Smooth muscle cell (in vitro differentiated cells): ENCODE data around the gene CDC34. TPM values are rescaled to one million over a fixed set of nuclear protein-coding genes. Genes with fewer than 3 reads are reported as not detected.

Experiments
- DNase-seq: peaks from one replicate; lab custom pipeline; 2025; ENCODE audit not compliant: unreplicated experiment; lab: John Stamatoyannopoulos, UW
- H2AFZ ChIP-seq: fragments of 200-600 bp; sonication (generic); 2 replicates; pipeline ENCODE4 v1.6.0; 2016; ENCODE audit warnings: antibody characterized with exemption, low read depth, mild to moderate bottlenecking
- H3F3A ChIP-seq: fragments of 200-600 bp; sonication (generic); 2 replicates; pipeline ENCODE4 v1.6.0; 2017; ENCODE audit warnings: antibody characterized with exemption, low read depth
- H3K27ac ChIP-seq: fragments of 200-600 bp; sonication (generic); 2 replicates; pipeline ENCODE4 v1.5.1; 2016; ENCODE audit warnings: low read depth, mild to moderate bottlenecking
- H3K27me3 ChIP-seq: fragments of 200-600 bp; sonication (generic); 2 replicates; pipeline ENCODE4 v1.6.1; 2016; ENCODE audit warnings: low read depth, mild to moderate bottlenecking
- H3K36me3 ChIP-seq: fragments of 200-600 bp; sonication (generic); 2 replicates; pipeline ENCODE4 v1.5.1; 2016; ENCODE audit warnings: low read depth
- H3K4me1 ChIP-seq: fragments of 200-600 bp; sonication (generic); 2 replicates; pipeline ENCODE4 v1.5.1; 2016; ENCODE audit warnings: low read depth
- H3K4me2 ChIP-seq: fragments of 200-600 bp; sonication (generic); 2 replicates; pipeline ENCODE4 v1.6.0; 2016; ENCODE audit warnings: mild to moderate bottlenecking
- H3K4me3 ChIP-seq: fragments of 200-600 bp; sonication (generic); 2 replicates; pipeline ENCODE4 v1.5.1; 2016; ENCODE audit warnings: mild to moderate bottlenecking
- H3K79me2 ChIP-seq: fragments of 200-600 bp; sonication (generic); 2 replicates; pipeline ENCODE4 v1.6.0; 2016; ENCODE audit warnings: low read depth, mild to moderate bottlenecking
- H3K9ac ChIP-seq: fragments of 200-600 bp; sonication (generic); 2 replicates; pipeline ENCODE4 v1.6.0; 2016; ENCODE audit warnings: low read depth
- H3K9me3 ChIP-seq: fragments of 200-600 bp; sonication (generic); replicated peaks from 2 replicates; pipeline ENCODE4 v1.5.1; 2016; ENCODE audit warnings: low read depth
- H4K20me1 ChIP-seq: fragments of 200-600 bp; sonication (generic); 2 replicates; pipeline ENCODE4 v1.6.0; 2016; ENCODE audit warnings: low read depth
- CTCF ChIP-seq: fragments of 200-600 bp; sonication (generic); IDR thresholded peaks from 2 replicates; pipeline ENCODE4 v1.5.1; 2017; ENCODE audit warnings: borderline replicate concordance, mild to moderate bottlenecking, antibody characterized with exemption; ENCODE audit not compliant: insufficient read depth, poor library complexity, severe bottlenecking
- WGBS: methylation state at CpG from one replicate; pipeline ENCODE4 v1.1.7; 2016; ENCODE audit warnings: low lambda C conversion rate; 5-methylcytosine and 5-hydroxymethylcytosine counted together
- polyA plus RNA-seq: library from polyadenylated mRNA; unstranded; fragments of >200 nt; fragmentation: Nextera tagmentation; extraction: Ambion mirVana; gene quantifications from 2 replicates; pipeline ENCODE4 v1.2.1, GENCODE V29; 2016
- total RNA-seq: library from RNA; depleted of rRNA; stranded (reverse); fragments of >200 nt; gene quantifications from 2 replicates; pipeline ENCODE4 v1.2.3, GENCODE V29; 2014

Gene CDC34
- total and polyA plus RNA-seq, 2 experiments from 2014 or later, result 67.7 to 151 TPM

- Histone ChIP-seq H3K79me2 (peaks cover 2% of the 10 kb centered on the region), H3K36me3 (no peaks in the 10 kb centered on the region), H2AFZ (no peak overlapping the region), H3K9me3 (no peaks in the 10 kb centered on the region), H3K27me3 (no peaks in the 10 kb centered on the region), H3K27ac (no peak overlapping the region), H3K4me1 (peaks cover 16% of the 10 kb centered on the region), H3K9ac (no peak overlapping the region), H3F3A (peaks cover 9% of the 10 kb centered on the region), H3K4me2 (no peak overlapping the region), H3K4me3 (no peak overlapping the region), H4K20me1 (no peaks in the 10 kb centered on the region)
- WGBS, result 97% methylated on average over 9 of the region's 9 CpGs
- no peak for DNase-seq
- TF ChIP-seq CTCF, result no peak
Measured at GRCh38 chr19:514166-514663, 17.3 kb upstream of the CDC34 start.

GRCh38 chr19:517721-518597 is 13.6 kb upstream of the CDC34 start:
- Histone ChIP-seq H3K4me3 (no peak overlapping the region), H3K27me3 (no peaks in the 10 kb centered on the region), H3K4me2 (no peak overlapping the region), H3K27ac (no peak overlapping the region), H2AFZ (no peak overlapping the region), H3F3A (peaks cover 4% of the 10 kb centered on the region), H3K9ac (no peak overlapping the region), H3K36me3 (no peaks in the 10 kb centered on the region), H3K4me1 (peaks cover 6% of the 10 kb centered on the region), H3K9me3 (no peaks in the 10 kb centered on the region), H3K79me2 (no peaks in the 10 kb centered on the region), H4K20me1 (no peaks in the 10 kb centered on the region)
- WGBS, result no CpG with 5 or more reads among the region's 10 CpGs
- TF ChIP-seq CTCF, result no peak
- peak; percentile 56 for DNase-seq

- 34% methylated on average over 29 of the region's 58 CpGs for WGBS
Measured at GRCh38 chr19:518598-519231, 12.8 kb upstream of the CDC34 start.

More at GRCh38 chr19:518598-519231, 12.8 kb upstream of the CDC34 start:
- Histone ChIP-seq H3K27ac (no peak overlapping the region), H3K9me3 (no peaks in the 10 kb centered on the region), H3K36me3 (no peaks in the 10 kb centered on the region), H3F3A (peaks cover 4% of the 10 kb centered on the region), H3K4me2 (peak overlapping the region; percentile 43), H3K9ac (no peak overlapping the region), H2AFZ (no peak overlapping the region), H3K4me3 (no peak overlapping the region), H3K4me1 (peaks cover 6% of the 10 kb centered on the region), H4K20me1 (no peaks in the 10 kb centered on the region), H3K27me3 (no peaks in the 10 kb centered on the region), H3K79me2 (no peaks in the 10 kb centered on the region)
- DNase-seq, result no peak
- no peak for TF ChIP-seq CTCF
